ENCODE data around the gene PLEKHG3. TPM values are rescaled to one million over a fixed set of nuclear protein-coding genes. Genes with fewer than 3 reads are reported as not detected.

The PLEKHG3 gene
- total RNA-seq, 1 donor from 2014 or later, result 12.6 TPM

DNA sequence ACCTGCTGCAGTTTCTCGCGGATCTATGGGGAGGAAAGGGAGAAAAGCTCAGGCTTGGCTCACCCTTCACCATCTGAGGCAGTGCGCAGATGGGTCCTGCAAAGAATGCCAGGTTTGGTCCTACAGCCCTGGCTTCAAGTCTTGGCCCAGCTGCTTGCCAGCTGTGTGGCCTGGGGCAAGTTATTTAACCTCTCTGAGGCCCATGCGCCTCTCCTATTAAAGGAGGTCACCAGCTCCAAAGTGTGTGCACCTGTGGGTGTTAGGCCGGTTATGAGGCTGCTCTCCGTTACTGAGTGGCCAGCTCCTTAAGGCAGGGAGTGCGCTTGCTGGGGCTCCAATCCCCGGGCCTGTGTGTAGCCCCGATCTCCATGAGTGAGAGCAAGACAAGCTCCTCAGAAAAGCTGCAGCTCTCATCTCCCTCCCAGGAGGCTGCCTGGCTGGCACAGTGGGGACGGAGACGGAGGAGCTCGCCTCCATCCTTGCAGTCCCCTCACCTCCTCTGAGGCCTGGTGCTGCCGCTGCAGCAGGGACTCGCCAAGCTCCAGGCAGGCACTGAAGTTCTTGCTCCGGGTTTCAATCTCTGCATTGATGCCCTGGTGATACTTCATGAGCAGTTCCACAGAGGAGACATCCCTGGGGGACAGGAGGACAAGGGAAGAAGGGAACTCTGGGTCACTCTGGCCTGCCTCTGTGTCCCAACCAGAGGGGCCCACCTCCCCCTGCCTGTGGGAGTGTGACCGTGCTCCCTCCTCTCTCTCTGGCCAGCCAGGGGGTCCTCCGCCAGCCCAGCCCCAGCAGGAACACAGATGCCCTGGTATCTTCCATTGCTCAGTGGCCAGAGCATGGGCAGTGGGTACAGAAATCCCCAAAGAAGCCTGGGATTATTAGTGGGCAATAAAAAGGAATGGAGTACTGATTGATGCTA is 65.1 kb downstream of the PLEKHG3 start:
- no peak overlapping the region for H3K4me3 ChIP-seq
- Mint-ChIP-seq H3K36me3 (no peaks in the 10 kb centered on the region), H3K27ac (no peak overlapping the region), H3K4me1 (peaks cover 8% of the 10 kb centered on the region), H3K4me3 (no peak overlapping the region), H3K9me3 (peaks cover 4% of the 10 kb centered on the region), H3K27me3 (ENCODE audit: insufficient read depth, low read depth) (peaks cover 5% of the 10 kb centered on the region)
- no peaks in the 10 kb centered on the region for H3K36me3 ChIP-seq
- TF ChIP-seq, protein P1, sequence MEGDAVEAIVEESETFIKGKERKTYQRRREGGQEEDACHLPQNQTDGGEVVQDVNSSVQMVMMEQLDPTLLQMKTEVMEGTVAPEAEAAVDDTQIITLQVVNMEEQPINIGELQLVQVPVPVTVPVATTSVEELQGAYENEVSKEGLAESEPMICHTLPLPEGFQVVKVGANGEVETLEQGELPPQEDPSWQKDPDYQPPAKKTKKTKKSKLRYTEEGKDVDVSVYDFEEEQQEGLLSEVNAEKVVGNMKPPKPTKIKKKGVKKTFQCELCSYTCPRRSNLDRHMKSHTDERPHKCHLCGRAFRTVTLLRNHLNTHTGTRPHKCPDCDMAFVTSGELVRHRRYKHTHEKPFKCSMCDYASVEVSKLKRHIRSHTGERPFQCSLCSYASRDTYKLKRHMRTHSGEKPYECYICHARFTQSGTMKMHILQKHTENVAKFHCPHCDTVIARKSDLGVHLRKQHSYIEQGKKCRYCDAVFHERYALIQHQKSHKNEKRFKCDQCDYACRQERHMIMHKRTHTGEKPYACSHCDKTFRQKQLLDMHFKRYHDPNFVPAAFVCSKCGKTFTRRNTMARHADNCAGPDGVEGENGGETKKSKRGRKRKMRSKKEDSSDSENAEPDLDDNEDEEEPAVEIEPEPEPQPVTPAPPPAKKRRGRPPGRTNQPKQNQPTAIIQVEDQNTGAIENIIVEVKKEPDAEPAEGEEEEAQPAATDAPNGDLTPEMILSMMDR (IDR thresholded peaks at IDR 0.05), result no peak
- no peak for TF ChIP-seq EZH2 (IDR thresholded peaks at IDR 0.05)
- no peak for TF ChIP-seq EZH2phosphoT487 (IDR thresholded peaks at IDR 0.05)
- no peaks in the 10 kb centered on the region for H3K79me2 ChIP-seq (ENCODE audit: low read depth)
- H3K27ac ChIP-seq, result no peak overlapping the region
- H3K9me3 ChIP-seq (ENCODE audit: low read depth), result no peaks in the 10 kb centered on the region
- H4K20me1 ChIP-seq (ENCODE audit: low read depth), result no peaks in the 10 kb centered on the region
- H2AFZ ChIP-seq (replicated peaks), result no peak overlapping the region
- H3F3A ChIP-seq (ENCODE audit: low read depth), result peaks cover 3% of the 10 kb centered on the region
- H3K4me2 ChIP-seq, result no peak overlapping the region
- H3K4me1 ChIP-seq, result peaks cover 12% of the 10 kb centered on the region
- no peak for DNase-seq (ENCODE audit: low spot score)
- H3K27me3 ChIP-seq, result peaks cover 3% of the 10 kb centered on the region
- no peak overlapping the region for H3K9ac ChIP-seq

DNA sequence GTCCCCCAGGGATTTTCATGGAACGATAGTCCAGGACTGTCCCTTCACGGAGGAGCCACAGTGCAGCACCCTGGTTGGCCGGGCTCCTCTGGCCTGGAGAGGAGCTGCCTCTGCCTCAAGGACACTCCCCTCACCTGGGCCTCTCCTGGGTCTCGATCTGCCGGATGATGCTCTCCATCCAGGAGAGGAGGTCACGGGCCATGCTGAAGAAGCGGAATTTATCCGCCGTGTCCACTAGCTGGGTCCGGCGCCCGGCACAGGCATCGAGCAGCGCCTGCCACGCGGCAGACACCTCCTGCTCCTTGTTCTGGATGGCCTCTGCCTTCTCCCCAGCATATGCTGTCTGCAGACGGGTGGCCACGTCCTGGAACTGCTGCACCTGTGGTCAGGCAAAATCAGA is 66.5 kb downstream of the PLEKHG3 start:
- no peaks in the 10 kb centered on the region for H3K9me3 ChIP-seq (ENCODE audit: low read depth)
- no peak for DNase-seq (ENCODE audit: low spot score)
- H3K4me1 Mint-ChIP-seq, result peaks cover 4% of the 10 kb centered on the region

DNA sequence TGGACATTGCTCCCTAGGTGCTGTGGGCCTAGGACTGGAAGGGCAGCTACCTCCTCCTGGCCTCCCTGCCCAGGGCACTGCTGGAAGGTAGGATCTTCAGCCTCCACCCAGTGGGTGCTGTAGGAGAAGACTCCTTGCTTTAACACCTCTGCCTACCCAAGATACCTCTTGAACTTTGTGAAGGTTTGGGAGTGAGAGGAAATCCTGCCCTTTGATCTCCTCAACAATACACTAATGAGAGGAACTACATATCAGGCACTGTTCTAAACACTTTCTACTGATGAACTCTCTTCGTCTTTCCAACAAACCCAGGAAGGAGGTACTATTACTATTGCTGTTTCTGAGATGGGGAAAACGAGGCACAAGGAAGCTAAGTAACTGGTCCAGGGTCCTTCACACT is 66.9 kb downstream of the PLEKHG3 start:
- H3K36me3 ChIP-seq, result no peaks in the 10 kb centered on the region
- no peak overlapping the region for H3K4me3 ChIP-seq
- H3F3A ChIP-seq (ENCODE audit: low read depth), result no peaks in the 10 kb centered on the region

More for the DNA sequence above, 66.5 kb downstream of the PLEKHG3 start:
- H3K4me2 ChIP-seq, result no peak overlapping the region
- H3K27ac ChIP-seq, result no peak overlapping the region
- H3K36me3 ChIP-seq, result no peaks in the 10 kb centered on the region
- H2AFZ ChIP-seq (replicated peaks), result no peak overlapping the region
- no peak for TF ChIP-seq EZH2phosphoT487 (IDR thresholded peaks at IDR 0.05)
- TF ChIP-seq, protein P1 (IDR thresholded peaks at IDR 0.05), result no peak
- TF ChIP-seq EZH2 (IDR thresholded peaks at IDR 0.05), result no peak
- H3K9me3 Mint-ChIP-seq, result peaks cover 12% of the 10 kb centered on the region
- H3K79me2 ChIP-seq (ENCODE audit: low read depth), result no peaks in the 10 kb centered on the region
- no peak overlapping the region for H3K4me3 ChIP-seq
- H3K4me1 ChIP-seq, result peaks cover 9% of the 10 kb centered on the region
- no peaks in the 10 kb centered on the region for H3K36me3 Mint-ChIP-seq
- H3K9ac ChIP-seq, result no peak overlapping the region
- peaks cover 8% of the 10 kb centered on the region for H3K27me3 Mint-ChIP-seq (ENCODE audit: insufficient read depth, low read depth)
- H3K27me3 ChIP-seq, result no peaks in the 10 kb centered on the region
- H3F3A ChIP-seq (ENCODE audit: low read depth), result no peaks in the 10 kb centered on the region
- no peak overlapping the region for H3K4me3 Mint-ChIP-seq
- no peak overlapping the region for H3K27ac Mint-ChIP-seq
- no peaks in the 10 kb centered on the region for H4K20me1 ChIP-seq (ENCODE audit: low read depth)

More for the DNA sequence above, 66.9 kb downstream of the PLEKHG3 start:
- no peak overlapping the region for H3K4me2 ChIP-seq
- no peaks in the 10 kb centered on the region for H3K36me3 Mint-ChIP-seq
- no peaks in the 10 kb centered on the region for H3K27me3 ChIP-seq
- H3K27ac Mint-ChIP-seq, result no peak overlapping the region
- peaks cover 16% of the 10 kb centered on the region for H3K9me3 Mint-ChIP-seq
- no peak for DNase-seq (ENCODE audit: low spot score)
- TF ChIP-seq, protein P1 (IDR thresholded peaks at IDR 0.05), result no peak
- TF ChIP-seq EZH2phosphoT487 (IDR thresholded peaks at IDR 0.05), result no peak
- no peak for TF ChIP-seq EZH2 (IDR thresholded peaks at IDR 0.05)
- H2AFZ ChIP-seq (replicated peaks), result no peak overlapping the region
- H3K9me3 ChIP-seq (ENCODE audit: low read depth), result no peaks in the 10 kb centered on the region
- no peak overlapping the region for H3K9ac ChIP-seq
- H3K79me2 ChIP-seq (ENCODE audit: low read depth), result no peaks in the 10 kb centered on the region
- H3K4me1 Mint-ChIP-seq, result peaks cover 4% of the 10 kb centered on the region
- peaks cover 9% of the 10 kb centered on the region for H3K4me1 ChIP-seq
- no peak overlapping the region for H3K27ac ChIP-seq
- peaks cover 6% of the 10 kb centered on the region for H3K27me3 Mint-ChIP-seq (ENCODE audit: insufficient read depth, low read depth)
- no peaks in the 10 kb centered on the region for H4K20me1 ChIP-seq (ENCODE audit: low read depth)
- H3K4me3 Mint-ChIP-seq, result no peak overlapping the region

All from neural progenitor cell (in vitro differentiated cells).